Liver (tissue), 9 donors: ENCODE results near the gene TRMT11. TPM values are rescaled to one million over a fixed set of nuclear protein-coding genes. Genes with fewer than 3 reads are reported as not detected.
A peak's percentile ranks its signal among the peaks of the same experiment; 100 is the strongest.

Experiments
- DNase-seq: peaks from one replicate; pipeline ENCODE4 v3.0.0-alpha.2; 2017; ENCODE audit warnings: low spot score
- H3K27ac ChIP-seq, 2 donors: one replicate each; pipeline ENCODE4 v1.7.0; 2013; ENCODE audit warnings: inconsistent platforms in 2 of 2, low read length in 2 of 2, control low read depth in 1 of 2, low read depth in 1 of 2, mild to moderate bottlenecking in 1 of 2
- H3K27me3 ChIP-seq, 4 donors: one replicate each; pipeline versions ENCODE4 v1.6.1 to v1.7.0; 2013; ENCODE audit warnings: low read length in 3 of 4, inconsistent platforms in 1 of 4, mild to moderate bottlenecking in 1 of 4, moderate library complexity in 1 of 4; ENCODE audit not compliant: control insufficient read depth in 4 of 4, insufficient read depth in 4 of 4
- H3K36me3 ChIP-seq, 4 donors: one replicate each; pipeline versions ENCODE4 v1.6.1 to v1.7.0; 2013; ENCODE audit warnings: low read length in 3 of 4, mild to moderate bottlenecking in 3 of 4, low read depth in 1 of 4, moderate library complexity in 1 of 4; ENCODE audit not compliant: control insufficient read depth in 4 of 4, insufficient read depth in 3 of 4
- H3K4me1 ChIP-seq, 4 donors: one replicate each; pipeline versions ENCODE4 v1.6.1 to v1.7.0; 2013; ENCODE audit warnings: low read length in 3 of 4, mild to moderate bottlenecking in 3 of 4, moderate library complexity in 1 of 4; ENCODE audit not compliant: control insufficient read depth in 4 of 4, insufficient read depth in 4 of 4
- H3K4me3 ChIP-seq, 3 donors: one replicate each; pipeline versions ENCODE4 v1.6.1 to v1.7.0; 2013; ENCODE audit warnings: low read length in 3 of 3, control low read depth in 1 of 3, low read depth in 1 of 3, mild to moderate bottlenecking in 1 of 3
- H3K9ac ChIP-seq, 2 donors: one replicate each; pipeline ENCODE4 v1.7.0; 2013; ENCODE audit warnings: low read length in 2 of 2, mild to moderate bottlenecking in 2 of 2, moderate library complexity in 2 of 2, control low read depth in 1 of 2, low read depth in 1 of 2
- H3K9me3 ChIP-seq, 4 donors: one replicate each; pipeline versions ENCODE4 v1.6.1 to v1.7.0; 2013; ENCODE audit warnings: low read length in 3 of 4; ENCODE audit not compliant: control insufficient read depth in 4 of 4
- CTCF ChIP-seq: fragments of 150-350 bp; IDR thresholded peaks from 2 replicates; pipeline ENCODE4 v1.5.1; 2017; ENCODE audit warnings: improper control_type of control experiment, low read depth, low read length; ENCODE audit not compliant: missing input control
- EGR1 ChIP-seq, 2 donors: IDR thresholded peaks; 2 replicates each; pipeline ENCODE4 v1.6.1; 2016 to 2018; ENCODE audit warnings: antibody characterized with exemption in 2 of 2, low read depth in 2 of 2
- FOXA1 ChIP-seq: IDR thresholded peaks from 2 replicates; pipeline ENCODE4 v1.6.1; 2016; ENCODE audit warnings: antibody characterized with exemption
- FOXA2 ChIP-seq: IDR thresholded peaks from 2 replicates; pipeline ENCODE4 v1.6.1; 2016; ENCODE audit warnings: antibody characterized with exemption
- GABPA ChIP-seq, 2 donors: IDR thresholded peaks in 1 of 2; conservative IDR thresholded peaks in 1 of 2; 2 replicates each; pipeline ENCODE4 v1.6.1; 2016; ENCODE audit warnings: antibody characterized with exemption in 2 of 2, mild to moderate bottlenecking in 1 of 2, moderate library complexity in 1 of 2
- HNF4A ChIP-seq, 2 donors: conservative IDR thresholded peaks; 2 replicates each; pipeline ENCODE4 v1.6.1; 2016; ENCODE audit warnings: antibody characterized with exemption in 2 of 2, mild to moderate bottlenecking in 2 of 2
- HNF4G ChIP-seq: IDR thresholded peaks from 2 replicates; pipeline ENCODE4 v1.6.1; 2016; ENCODE audit warnings: antibody characterized with exemption
- JUND ChIP-seq, 2 donors: IDR thresholded peaks; 2 replicates each; pipeline ENCODE4 v1.6.1; 2016; ENCODE audit warnings: antibody characterized with exemption in 2 of 2
- MAX ChIP-seq: IDR thresholded peaks from 2 replicates; pipeline ENCODE4 v1.6.1; 2016; ENCODE audit warnings: antibody characterized with exemption
- NR2F2 ChIP-seq: IDR thresholded peaks from 2 replicates; pipeline ENCODE4 v1.6.1; 2016; ENCODE audit warnings: antibody characterized with exemption
- RAD21 ChIP-seq, 2 donors: IDR thresholded peaks; 2 replicates each; pipeline ENCODE4 v1.6.1; 2016; ENCODE audit warnings: antibody characterized with exemption in 2 of 2, mild to moderate bottlenecking in 2 of 2
- RXRA ChIP-seq, 2 donors: IDR thresholded peaks; 2 replicates each; pipeline ENCODE4 v1.6.1; 2017 to 2018; ENCODE audit warnings: antibody characterized with exemption in 2 of 2, mild to moderate bottlenecking in 1 of 2
- SP1 ChIP-seq: IDR thresholded peaks from 2 replicates; pipeline ENCODE4 v1.6.1; 2018; ENCODE audit warnings: antibody characterized with exemption, mild to moderate bottlenecking
- TAF1 ChIP-seq: conservative IDR thresholded peaks from 2 replicates; pipeline ENCODE4 v1.6.1; 2016; ENCODE audit warnings: antibody characterized with exemption, mild to moderate bottlenecking
- YY1 ChIP-seq: IDR thresholded peaks from 2 replicates; pipeline ENCODE4 v1.6.1; 2016; ENCODE audit warnings: antibody characterized with exemption, mild to moderate bottlenecking
- ZBTB33 ChIP-seq: IDR thresholded peaks from 2 replicates; pipeline ENCODE4 v1.6.1; 2016; ENCODE audit warnings: antibody characterized with exemption
- WGBS: extraction: QIAGEN DNeasy Blood & Tissue Kit; methylation state at CpG from one replicate; pipeline ENCODE4 v1.1.7; 2013; 5-methylcytosine and 5-hydroxymethylcytosine counted together
- polyA plus RNA-seq, 2 donors: library from polyadenylated mRNA; stranded (reverse) in 1 of 2; unstranded in 1 of 2; fragments of 200-250 nt in 1 of 2; fragments of >200 nt in 1 of 2; fragmentation: Nextera tagmentation in 1 of 2; extraction: Ambion mirVana in 1 of 2; gene quantifications; one replicate each; pipeline versions ENCODE4 v1.2.1 to v1.2.3, GENCODE V29; 2013 to 2015
- total RNA-seq, 2 donors: library from RNA; depleted of rRNA; stranded (reverse); fragments of >200 nt; gene quantifications; one replicate each; pipeline ENCODE4 v1.2.3, GENCODE V29; 2014
- donor health status: healthy.
- donor health status: healthy.
- donor health status: healthy.
- donor health status: healthy.
- donor health status: healthy.

Gene TRMT11
- total and polyA plus RNA-seq, 4 donors = 9.9 to 82.3 (median 17.2) TPM

- TF ChIP-seq RAD21 (IDR thresholded peaks at IDR 0.05) = peak; percentile 88 to 92
- peak; percentile 94 for TF ChIP-seq YY1
- TF ChIP-seq NR2F2 = peak; percentile 88
- peak; percentile 64 to 87 for TF ChIP-seq RXRA (IDR thresholded peaks at IDR 0.05)
- no peak for TF ChIP-seq FOXA1
- no peak for TF ChIP-seq FOXA2
- no peak for TF ChIP-seq TAF1
- no peak for TF ChIP-seq HNF4G
- TF ChIP-seq JUND (IDR thresholded peaks at IDR 0.05) = peak; percentile 43 to 70
Observed at GRCh38 chr6:125956506-125957390, 29.6 kb upstream of the TRMT11 start, which contains the start of gene HINT3 (continued).

DNA sequence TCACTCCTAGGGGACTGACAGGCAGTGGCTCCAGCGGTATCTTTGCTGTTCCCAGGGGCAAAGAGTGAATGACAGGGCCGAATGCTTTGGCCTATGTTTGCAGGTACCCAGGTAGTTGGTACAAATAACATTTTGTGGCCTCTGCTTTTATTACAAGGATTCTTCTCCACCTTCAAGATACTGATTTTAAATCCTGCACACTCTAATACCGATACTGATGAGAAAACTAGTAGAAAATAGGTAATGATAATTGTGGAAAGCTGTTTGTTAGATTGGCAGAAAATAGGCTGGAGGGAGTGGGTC is 29.0 kb upstream of the TRMT11 start:
- WGBS = 1% methylated on average over 3 of the region's 3 CpGs
- TF ChIP-seq EGR1 (IDR thresholded peaks at IDR 0.05; ENCODE audit: low read depth in 2 of 2) (no peak), HNF4A (conservative IDR thresholded peaks at IDR 0.05) (peak in 1 of 2 donors; percentile 9)
- peak overlapping the region; percentile 92 to 93 for H3K9ac ChIP-seq
- peak overlapping the region; percentile 94 to 98 for H3K27ac ChIP-seq
- H3K36me3 ChIP-seq = no peaks in the 10 kb centered on the region
- peaks cover 8 to 34% (median 25%) of the 10 kb centered on the region in 4 donors for H3K4me1 ChIP-seq
- no peak for DNase-seq
- peak overlapping the region; percentile 74 to 92 (median 85) for H3K4me3 ChIP-seq
- no peaks in the 10 kb centered on the region for H3K27me3 ChIP-seq
- no peaks in the 10 kb centered on the region for H3K9me3 ChIP-seq

DNA sequence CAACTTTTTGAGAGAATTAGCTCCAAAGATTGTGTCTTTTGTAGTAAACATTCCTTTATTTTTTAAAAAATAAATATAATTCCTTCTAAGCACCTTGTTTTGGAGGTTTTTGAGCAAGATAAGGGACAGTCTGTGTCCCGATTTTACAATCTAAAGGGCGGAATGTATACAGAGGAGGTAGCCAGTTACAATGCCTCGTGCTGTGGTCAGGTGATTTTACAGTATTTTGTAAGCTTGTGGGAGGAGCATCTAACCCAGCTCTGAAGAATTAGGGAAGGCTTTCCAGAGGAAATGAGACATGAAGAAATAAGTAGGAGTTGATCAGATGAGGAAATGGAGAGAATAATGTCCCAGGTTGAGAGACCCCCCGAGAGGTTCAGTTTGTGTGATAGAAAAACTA is 28.5 kb upstream of the TRMT11 start:
- DNase-seq = no peak
- TF ChIP-seq CTCF (no peak), HNF4G (no peak), RXRA (IDR thresholded peaks at IDR 0.05) (no peak), MAX (no peak), FOXA1 (no peak), TAF1 (no peak), ZBTB33 (no peak), GABPA (IDR thresholded peaks at IDR 0.05 in 1 of 2, conservative IDR thresholded peaks at IDR 0.05 in 1 of 2) (no peak), SP1 (no peak)
- Histone ChIP-seq H3K4me1 (peaks cover 11 to 38% (median 30%) of the 10 kb centered on the region in 4 donors), H3K9me3 (no peaks in the 10 kb centered on the region), H3K9ac (peak overlapping the region; percentile 92 to 93), H3K4me3 (peak overlapping the region; percentile 74 to 92 (median 85)), H3K27ac (peak overlapping the region; percentile 94 to 98), H3K36me3 (no peaks in the 10 kb centered on the region), H3K27me3 (no peaks in the 10 kb centered on the region)
- 24% methylated on average over 4 of the region's 4 CpGs for WGBS
